ENCODE measurements around the gene EIF4A2.

GRCh38 chr3:186802701-186803100 is 19.3 kb downstream of the EIF4A2 start:
- no peak for TF ChIP-seq CTCF (conservative IDR thresholded peaks at IDR 0.05; ENCODE audit: low read length)
- TF ChIP-seq EZH2phosphoT487 (IDR thresholded peaks at IDR 0.05; ENCODE audit: borderline replicate concordance) = no peak
